GM23338 (cell line): Measurements from ENCODE around the gene VPS54.

Source experiments
- CTCF ChIP-seq, 2 experiments: fragments of 200-600 bp in 1 of 2; sonication (generic) in 1 of 2; conservative IDR thresholded peaks; 2 replicates each; pipeline versions ENCODE4 v1.5.1 to v1.6.1; 2016 to 2017; ENCODE audit warnings: antibody characterized with exemption in 2 of 2, low read depth in 2 of 2, mild to moderate bottlenecking in 2 of 2, moderate library complexity in 1 of 2
- EZH2 ChIP-seq: fragments of 200-600 bp; sonication (generic); IDR thresholded peaks from one replicate; pipeline ENCODE4 v1.8.0; 2017; ENCODE audit warnings: antibody characterized with exemption, mild to moderate bottlenecking, low read depth; ENCODE audit not compliant: unreplicated experiment
- EZH2phosphoT487 ChIP-seq: fragments of 200-600 bp; sonication (generic); IDR thresholded peaks from one replicate; pipeline ENCODE4 v1.8.1; 2018; ENCODE audit warnings: antibody characterized with exemption; ENCODE audit not compliant: unreplicated experiment
- JUNB ChIP-seq: IDR thresholded peaks from one replicate; pipeline ENCODE4 v1.6.1; 2016; ENCODE audit warnings: antibody characterized with exemption; ENCODE audit not compliant: unreplicated experiment
- NANOG ChIP-seq: IDR thresholded peaks from 2 replicates; pipeline ENCODE4 v1.6.1; 2016; ENCODE audit warnings: antibody characterized with exemption, borderline replicate concordance
- POLR2AphosphoS5 ChIP-seq: IDR thresholded peaks from 2 replicates; pipeline ENCODE4 v1.6.1; 2016; ENCODE audit warnings: antibody characterized with exemption, low read depth
- REST ChIP-seq: IDR thresholded peaks from one replicate; pipeline ENCODE4 v1.6.1; 2018; ENCODE audit warnings: antibody characterized with exemption; ENCODE audit not compliant: unreplicated experiment
- STAT1 ChIP-seq: IDR thresholded peaks from one replicate; pipeline ENCODE4 v1.6.1; 2016; ENCODE audit warnings: antibody characterized with exemption; ENCODE audit not compliant: unreplicated experiment
- ZNF331 ChIP-seq: fragments of 250-450 bp; sonication (Bioruptor Pico); IDR thresholded peaks from 2 replicates; pipeline ENCODE4 v1.5.0; 2020; ENCODE audit warnings: low read depth, mild to moderate bottlenecking, moderate library complexity
- TF ChIP-seq, protein P1 (sequence below): IDR thresholded peaks from 2 replicates; pipeline ENCODE4 v1.6.1; 2016; ENCODE audit warnings: antibody characterized with exemption

GRCh38 chr2:64052463-64053241 lies 33.4 kb upstream of the VPS54 start:
- TF ChIP-seq CTCF (conservative IDR thresholded peaks at IDR 0.05; ENCODE audit: low read depth in 2 of 2), result no peak
- TF ChIP-seq POLR2AphosphoS5, result no peak
- TF ChIP-seq REST, result no peak
- TF ChIP-seq EZH2, result no peak
- TF ChIP-seq ZNF331, result no peak
- no peak for TF ChIP-seq STAT1
- TF ChIP-seq, protein P1, sequence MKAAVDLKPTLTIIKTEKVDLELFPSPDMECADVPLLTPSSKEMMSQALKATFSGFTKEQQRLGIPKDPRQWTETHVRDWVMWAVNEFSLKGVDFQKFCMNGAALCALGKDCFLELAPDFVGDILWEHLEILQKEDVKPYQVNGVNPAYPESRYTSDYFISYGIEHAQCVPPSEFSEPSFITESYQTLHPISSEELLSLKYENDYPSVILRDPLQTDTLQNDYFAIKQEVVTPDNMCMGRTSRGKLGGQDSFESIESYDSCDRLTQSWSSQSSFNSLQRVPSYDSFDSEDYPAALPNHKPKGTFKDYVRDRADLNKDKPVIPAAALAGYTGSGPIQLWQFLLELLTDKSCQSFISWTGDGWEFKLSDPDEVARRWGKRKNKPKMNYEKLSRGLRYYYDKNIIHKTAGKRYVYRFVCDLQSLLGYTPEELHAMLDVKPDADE, result no peak
- TF ChIP-seq EZH2phosphoT487, result no peak
- no peak for TF ChIP-seq JUNB
- no peak for TF ChIP-seq NANOG
